GM15510 (cell line): Measurements from ENCODE around the gene DDX39B.

Source experiments
- POLR2A ChIP-seq: IDR thresholded peaks from 3 replicates; pipeline ENCODE4 v1.6.1; 2011; ENCODE audit warnings: borderline replicate concordance; ENCODE audit not compliant: insufficient read length; ENCODE audit errors: extremely low read depth

The DDX39B gene

DNA sequence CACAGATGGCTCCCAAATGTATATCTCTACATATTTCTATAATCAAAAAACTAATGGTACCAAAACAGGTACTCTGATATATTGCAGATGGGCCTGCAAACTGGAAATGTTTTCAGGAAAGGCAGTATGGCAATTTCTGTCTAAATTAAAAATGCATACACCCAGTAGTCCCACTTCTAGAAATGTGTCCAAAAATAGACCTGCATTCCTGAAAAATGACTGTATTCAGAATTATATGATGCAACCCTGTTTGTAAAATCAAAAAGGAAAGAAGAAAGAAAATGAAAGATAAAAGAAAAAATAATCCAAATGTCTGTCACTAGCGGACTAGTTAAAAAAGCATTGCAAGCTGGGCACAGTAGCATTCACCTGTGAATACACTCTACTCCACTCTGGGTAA is 56.7 kb downstream of the DDX39B start:
- TF ChIP-seq POLR2A, result no peak

GRCh38 chr6:31483392-31483791 is 58.4 kb downstream of the DDX39B start:
- TF ChIP-seq POLR2A, result no peak

DNA sequence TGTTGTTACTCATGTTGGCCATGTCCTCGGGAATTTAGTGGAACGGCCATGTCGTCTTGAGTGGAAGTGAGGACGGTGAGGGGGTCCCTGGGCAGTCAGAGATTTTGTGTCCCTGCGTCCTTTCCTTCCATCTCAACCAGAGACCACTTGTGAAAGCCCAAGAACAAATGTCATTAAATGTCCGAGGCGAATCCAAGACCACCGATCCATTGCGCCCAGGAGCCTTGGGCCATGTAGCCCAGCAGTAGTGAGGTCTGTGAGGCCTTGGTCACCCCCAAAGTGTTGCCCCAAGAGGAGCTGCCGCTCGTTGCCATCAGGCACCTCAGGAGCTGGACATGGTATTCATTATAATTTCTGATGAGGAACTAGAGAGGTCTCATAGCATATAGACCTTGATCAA is 61.2 kb downstream of the DDX39B start:
- no peak for TF ChIP-seq POLR2A
